GM19193 (cell line): Measurements from ENCODE around the gene DUOXA1.

Source experiments
- POLR2A ChIP-seq: IDR thresholded peaks from 4 replicates; pipeline ENCODE4 v1.6.1; 2011; ENCODE audit not compliant: insufficient read depth, insufficient read length; ENCODE audit errors: extremely low read depth

The DUOXA1 gene

GRCh38 chr15:45129651-45130129 is at the start of gene DUOXA1, which contains the start of gene DUOX1:
TSS of gene DUOXA1 (minus strand) at chr15:45129879. CDS start at chr15:45123014, 6,865 bp downstream.
TSS of gene DUOX1 (plus strand) at chr15:45129994. CDS start at chr15:45131967, 1,973 bp downstream.
- TF ChIP-seq POLR2A = no peak

- TF ChIP-seq POLR2A = no peak
These were observed 47.6 kb upstream of the DUOXA1 start for GRCh38 chr15:45177285-45177684.

GRCh38 chr15:45174577-45174976 is 44.9 kb upstream of the DUOXA1 start:
- TF ChIP-seq POLR2A = no peak

GRCh38 chr15:45174069-45174468 is 44.4 kb upstream of the DUOXA1 start:
- TF ChIP-seq POLR2A = no peak

GRCh38 chr15:45171912-45172311 is 42.2 kb upstream of the DUOXA1 start:
- no peak for TF ChIP-seq POLR2A

- no peak for TF ChIP-seq POLR2A
These were observed 40.2 kb upstream of the DUOXA1 start for GRCh38 chr15:45169608-45170480.

- TF ChIP-seq POLR2A = no peak
These were observed 39.3 kb upstream of the DUOXA1 start for GRCh38 chr15:45168751-45169551.

- TF ChIP-seq POLR2A = no peak
These were observed 38.6 kb upstream of the DUOXA1 start for GRCh38 chr15:45168286-45168685.

- no peak for TF ChIP-seq POLR2A
These were observed 38.0 kb upstream of the DUOXA1 start for GRCh38 chr15:45167631-45168205.

GRCh38 chr15:45166834-45167630 is 37.4 kb upstream of the DUOXA1 start:
- TF ChIP-seq POLR2A = peak; percentile 62

GRCh38 chr15:45165536-45165935 is 35.9 kb upstream of the DUOXA1 start:
- TF ChIP-seq POLR2A = no peak

GRCh38 chr15:45164914-45165313 is 35.2 kb upstream of the DUOXA1 start:
- no peak for TF ChIP-seq POLR2A

GRCh38 chr15:45163508-45163856 is 33.8 kb upstream of the DUOXA1 start:
- no peak for TF ChIP-seq POLR2A

- no peak for TF ChIP-seq POLR2A
These were observed 33.3 kb upstream of the DUOXA1 start for GRCh38 chr15:45162771-45163507.
